Activated CD8-positive, alpha-beta T cell treated with anti-CD3 and anti-CD28 coated beads for 36 hours (primary cell): Measurements from ENCODE around the gene WNT8B. TPM values are rescaled to one million over a fixed set of nuclear protein-coding genes. Genes with fewer than 3 reads are reported as not detected.

ENCODE experiments used
- ATAC-seq: fragments of 200-7000 bp; cut with Tn5 transposase; one replicate; pipeline ENCODE4 v1.10.0; 2021; ENCODE audit warnings: mild to moderate bottlenecking, moderate library complexity
- CTCF ChIA-PET: fragments of 350-600 bp; sonication (Branson Sonifier 250); formaldehyde crosslinking; loops from one replicate; lab custom pipeline; 2021; ENCODE audit warnings: antibody characterized with exemption; lab: Charles Lee
- POLR2A ChIA-PET: fragments of 350-600 bp; sonication (Branson Sonifier 250); formaldehyde crosslinking; loops from one replicate; lab custom pipeline; 2021; ENCODE audit warnings: antibody characterized with exemption; lab: Charles Lee
- DNase-seq: peaks from one replicate; pipeline ENCODE4 v3.0.0-alpha.2; 2020
- H3K27ac Mint-ChIP-seq: one replicate; pipeline ENCODE4 v1.8.0; 2021; ENCODE audit warnings: mild to moderate bottlenecking, mixed read lengths
- H3K27me3 Mint-ChIP-seq: one replicate; pipeline ENCODE4 v1.8.0; 2021; ENCODE audit warnings: mixed read lengths
- H3K36me3 Mint-ChIP-seq: one replicate; pipeline ENCODE4 v1.8.0; 2021; ENCODE audit warnings: low read depth, mixed read lengths
- H3K4me1 Mint-ChIP-seq: one replicate; pipeline ENCODE4 v1.8.0; 2021; ENCODE audit warnings: low read depth, mixed read lengths
- H3K4me3 Mint-ChIP-seq: one replicate; pipeline ENCODE4 v1.8.0; 2021; ENCODE audit warnings: mild to moderate bottlenecking, moderate library complexity, mixed read lengths
- H3K9me3 Mint-ChIP-seq: one replicate; pipeline ENCODE4 v1.8.0; 2021; ENCODE audit warnings: mixed read lengths
- intact Hi-C: fragments of 100-400 bp; cut with micrococcal nuclease; formaldehyde crosslinking; loops from one replicate; pipeline ENCODE4 v1.10.0; 2022
- total RNA-seq, 2 experiments: library from RNA; stranded (reverse); gene quantifications; one replicate each; pipeline ENCODE4 v1.2.3, GENCODE V29; 2021
- TF ChIP-seq, protein P1 (sequence below): fragments of 200-600 bp; IDR thresholded peaks from one replicate; pipeline ENCODE4 v1.8.0; 2022; ENCODE audit warnings: antibody characterized with exemption, mild to moderate bottlenecking

WNT8B gene
- total RNA-seq, 2 experiments from 2014 or later = 0.38 to 0.47 TPM

- DNase-seq (no peak), ATAC-seq (no peak)
- TF ChIP-seq, protein P1, sequence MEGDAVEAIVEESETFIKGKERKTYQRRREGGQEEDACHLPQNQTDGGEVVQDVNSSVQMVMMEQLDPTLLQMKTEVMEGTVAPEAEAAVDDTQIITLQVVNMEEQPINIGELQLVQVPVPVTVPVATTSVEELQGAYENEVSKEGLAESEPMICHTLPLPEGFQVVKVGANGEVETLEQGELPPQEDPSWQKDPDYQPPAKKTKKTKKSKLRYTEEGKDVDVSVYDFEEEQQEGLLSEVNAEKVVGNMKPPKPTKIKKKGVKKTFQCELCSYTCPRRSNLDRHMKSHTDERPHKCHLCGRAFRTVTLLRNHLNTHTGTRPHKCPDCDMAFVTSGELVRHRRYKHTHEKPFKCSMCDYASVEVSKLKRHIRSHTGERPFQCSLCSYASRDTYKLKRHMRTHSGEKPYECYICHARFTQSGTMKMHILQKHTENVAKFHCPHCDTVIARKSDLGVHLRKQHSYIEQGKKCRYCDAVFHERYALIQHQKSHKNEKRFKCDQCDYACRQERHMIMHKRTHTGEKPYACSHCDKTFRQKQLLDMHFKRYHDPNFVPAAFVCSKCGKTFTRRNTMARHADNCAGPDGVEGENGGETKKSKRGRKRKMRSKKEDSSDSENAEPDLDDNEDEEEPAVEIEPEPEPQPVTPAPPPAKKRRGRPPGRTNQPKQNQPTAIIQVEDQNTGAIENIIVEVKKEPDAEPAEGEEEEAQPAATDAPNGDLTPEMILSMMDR = no peak
- peaks cover 26% of the 10 kb centered on the region for H3K36me3 Mint-ChIP-seq
- no peak overlapping the region for H3K4me3 Mint-ChIP-seq
- no peaks in the 10 kb centered on the region for H3K27me3 Mint-ChIP-seq
- ChIA-PET POLR2A (interaction anchor here (0.7 to 1.7 kb wide), 4 partner anchors 9 to 178 kb away, joined by 3 to 7 read pairs (median 6); partner anchors contain the start of gene NDUFB8), CTCF (interaction anchor here (0.9 to 8.1 kb wide), 6 partner anchors 9 to 182 kb away, joined by 3 to 134 read pairs (median 73); partner anchors contain the start of genes NDUFB8 and SCD)
- peak overlapping the region; percentile 63 for H3K27ac Mint-ChIP-seq
- intact Hi-C loops = loop anchor here (10.0 kb wide), 1 partner anchor 866 kb away; the partner anchor contains the start of gene ENTPD7
- no peaks in the 10 kb centered on the region for H3K9me3 Mint-ChIP-seq
- H3K4me1 Mint-ChIP-seq = peaks cover 19% of the 10 kb centered on the region
Observed at GRCh38 chr10:100520811-100521210, 58.0 kb downstream of the WNT8B start.

DNA sequence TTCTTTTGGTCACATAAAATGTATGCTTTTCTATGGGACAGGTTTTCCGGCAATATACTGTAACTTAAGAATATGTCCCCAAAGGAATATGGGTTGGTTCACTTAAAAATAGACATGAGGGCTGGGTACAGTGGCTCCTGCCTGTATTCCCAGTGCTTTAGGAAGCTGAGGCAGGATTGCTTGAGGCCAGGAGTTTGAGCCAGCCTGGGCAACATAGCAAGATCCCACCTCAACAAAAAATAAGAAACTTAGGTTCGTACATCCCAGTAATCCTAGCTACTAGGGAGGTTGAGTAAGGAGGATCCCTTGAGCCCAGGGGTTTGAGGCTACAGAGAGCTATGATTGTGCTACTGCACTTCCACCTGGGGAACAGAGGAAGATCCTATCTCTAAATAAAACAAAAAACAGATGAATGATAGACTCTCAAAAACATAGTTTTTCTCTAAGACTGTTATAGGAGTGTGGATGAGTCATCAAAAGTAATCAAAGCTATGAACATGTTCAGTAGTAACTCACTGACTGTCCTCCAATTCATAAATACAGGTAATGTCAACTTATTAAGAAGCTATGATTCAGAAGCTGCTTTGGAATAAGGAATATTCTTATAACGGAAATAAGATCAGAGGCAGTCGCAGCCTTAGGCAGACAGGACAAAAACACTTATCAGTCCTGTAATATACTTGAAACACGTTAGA, 59.4 kb downstream of the WNT8B start:
- no peaks in the 10 kb centered on the region for H3K27me3 Mint-ChIP-seq
- H3K27ac Mint-ChIP-seq = peak overlapping the region; percentile 14
- H3K9me3 Mint-ChIP-seq = no peaks in the 10 kb centered on the region
- no peak for DNase-seq
- intact Hi-C loops = loop anchor here (10.0 kb wide), 1 partner anchor 867 kb away; the partner anchor contains the start of gene ENTPD7
- TF ChIP-seq, protein P1 = no peak
- no peak overlapping the region for H3K4me3 Mint-ChIP-seq
- ChIA-PET CTCF (interaction anchor here (0.6 to 7.3 kb wide), 7 partner anchors 11 to 177 kb away, joined by 3 to 65 read pairs (median 6); partner anchors contain the start of gene SCD), POLR2A (interaction anchor here (0.6 to 2.0 kb wide), 4 partner anchors 11 to 176 kb away, joined by 3 to 5 read pairs (median 3); no protein-coding TSS in a partner anchor)
- ATAC-seq = no peak
- H3K4me1 Mint-ChIP-seq = peaks cover 30% of the 10 kb centered on the region
- H3K36me3 Mint-ChIP-seq = peaks cover 29% of the 10 kb centered on the region

DNA sequence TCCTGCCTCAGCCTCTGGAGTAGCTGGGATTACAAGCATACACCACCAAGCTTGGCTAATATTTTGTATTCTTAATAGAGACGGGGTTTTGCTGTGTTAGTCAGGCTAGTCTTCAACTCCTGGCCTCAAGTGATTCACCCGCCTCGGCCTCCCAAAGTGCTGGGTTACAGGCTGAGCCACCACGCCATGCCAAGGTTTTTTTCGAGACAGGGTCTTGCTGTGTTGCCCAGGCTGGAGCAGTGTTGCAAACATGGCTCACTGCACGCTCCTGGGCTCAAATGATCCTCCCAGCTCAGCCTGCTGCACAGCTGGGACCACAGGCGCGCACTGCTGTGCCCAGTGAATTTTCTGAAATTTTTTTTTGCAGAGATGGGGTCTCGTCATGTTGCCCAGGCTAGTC, 60.1 kb downstream of the WNT8B start:
- H3K4me3 Mint-ChIP-seq = no peak overlapping the region
- DNase-seq (no peak), ATAC-seq (no peak)
- TF ChIP-seq, protein P1 = no peak
- peaks cover 33% of the 10 kb centered on the region for H3K36me3 Mint-ChIP-seq
- H3K9me3 Mint-ChIP-seq = no peaks in the 10 kb centered on the region
- POLR2A ChIA-PET = interaction anchor here (0.7 to 2.0 kb wide), 3 partner anchors 11 to 176 kb away, joined by 3 to 5 read pairs (median 3); no protein-coding TSS in a partner anchor
- intact Hi-C loops = loop anchor here (10.0 kb wide), 1 partner anchor 868 kb away; the partner anchor contains the start of gene ENTPD7
- CTCF ChIA-PET = interaction anchor here (0.9 to 7.3 kb wide), 6 partner anchors 12 to 178 kb away, joined by 3 to 65 read pairs (median 7); partner anchors contain the start of gene SCD
- no peak overlapping the region for H3K27ac Mint-ChIP-seq
- H3K4me1 Mint-ChIP-seq = peaks cover 30% of the 10 kb centered on the region
- H3K27me3 Mint-ChIP-seq = no peaks in the 10 kb centered on the region

GRCh38 chr10:100524206-100524605, 61.4 kb downstream of the WNT8B start:
- Mint-ChIP-seq H3K4me1 (peaks cover 21% of the 10 kb centered on the region), H3K9me3 (no peaks in the 10 kb centered on the region), H3K27ac (peak overlapping the region; percentile 6), H3K27me3 (no peaks in the 10 kb centered on the region), H3K36me3 (peaks cover 38% of the 10 kb centered on the region), H3K4me3 (no peak overlapping the region)
- intact Hi-C loops = loop anchor here (10.0 kb wide), 1 partner anchor 869 kb away; the partner anchor contains the start of gene ENTPD7
- ChIA-PET CTCF (interaction anchor here (0.8 to 3.7 kb wide), 4 partner anchors 14 to 91 kb away, joined by 3 to 34 read pairs (median 4); no protein-coding TSS in a partner anchor), POLR2A (interaction anchor here (1.2 kb wide), 1 partner anchor 11 kb away, joined by 4 read pairs; the partner anchor contains the start of gene HIF1AN)
- TF ChIP-seq, protein P1 = no peak
- DNase-seq (no peak), ATAC-seq (no peak)
